PC-3 (cell line): ENCODE results near the gene DNAJC6. TPM values are rescaled to one million over a fixed set of nuclear protein-coding genes. Genes with fewer than 3 reads are reported as not detected.
"Not testable (repeated sequence)": the region's sequence is repeated elsewhere in the genome, so short reads cannot be mapped to it uniquely, and the experiment has no call there.

Experiments used
- ATAC-seq: fragments of 200-7000 bp; cut with Tn5 transposase; 2 replicates; pipeline ENCODE4 v1.9.1; 2020; ENCODE audit warnings: mild to moderate bottlenecking, moderate library complexity
- BruUV-seq: library from RNA; stranded (reverse); fragments of 400-500 nt; replicated peaks from 2 replicates; lab custom pipeline; 2021; lab: Mats Ljungman, UMichigan
- CTCF ChIA-PET: fragments of 300-600 bp; sonication (Branson Sonifier 250); formaldehyde crosslinking; loops from one replicate; lab custom pipeline; 2022; ENCODE audit warnings: antibody characterized with exemption; lab: Charles Lee
- POLR2A ChIA-PET: fragments of 300-600 bp; sonication (Branson Sonifier 250); formaldehyde crosslinking; loops from one replicate; lab custom pipeline; 2022; ENCODE audit warnings: antibody characterized with exemption; ENCODE audit not compliant: unreplicated experiment; lab: Charles Lee
- DNase-seq: peaks from one replicate; pipeline ENCODE4 v3.0.0-alpha.2; 2015
- H2AFZ ChIP-seq: fragments of 300-600 bp; sonication (generic); 2 replicates; pipeline ENCODE4 v1.6.0; 2016; ENCODE audit warnings: antibody characterized with exemption, low read length
- H3F3A ChIP-seq: fragments of 300-600 bp; sonication (generic); one replicate; pipeline ENCODE4 v1.6.0; 2017; ENCODE audit warnings: antibody characterized with exemption, low read length, control low read depth, mild to moderate bottlenecking; ENCODE audit not compliant: unreplicated experiment
- H3K27ac ChIP-seq: fragments of 300-600 bp; sonication (generic); 2 replicates; pipeline ENCODE4 v1.5.1; 2016; ENCODE audit warnings: mild to moderate bottlenecking, low read length
- H3K27me3 ChIP-seq: fragments of 300-600 bp; sonication (generic); 2 replicates; pipeline ENCODE4 v1.6.1; 2016; ENCODE audit warnings: low read length, mixed read lengths
- H3K36me3 ChIP-seq: fragments of 300-600 bp; sonication (generic); 2 replicates; pipeline ENCODE4 v1.6.1; 2016; ENCODE audit warnings: low read depth, mixed run types, low read length, mixed read lengths
- H3K4me1 ChIP-seq: fragments of 300-600 bp; sonication (generic); 2 replicates; pipeline ENCODE4 v1.5.1; 2016; ENCODE audit warnings: low read length; ENCODE audit not compliant: insufficient read depth
- H3K4me2 ChIP-seq: fragments of 300-600 bp; sonication (generic); 2 replicates; pipeline ENCODE4 v1.6.0; 2016; ENCODE audit warnings: low read length
- H3K4me3 ChIP-seq: fragments of 300-600 bp; sonication (generic); 2 replicates; pipeline ENCODE4 v1.5.1; 2016; ENCODE audit warnings: mild to moderate bottlenecking, low read length, mixed read lengths
- H3K79me2 ChIP-seq: fragments of 300-600 bp; sonication (generic); 2 replicates; pipeline ENCODE4 v1.6.1; 2017; ENCODE audit warnings: low read length, mixed read lengths
- H3K9ac ChIP-seq: fragments of 300-600 bp; sonication (generic); 2 replicates; pipeline ENCODE4 v1.6.0; 2016; ENCODE audit warnings: mild to moderate bottlenecking, low read length
- H3K9me2 ChIP-seq: fragments of 300-600 bp; sonication (generic); replicated peaks from 2 replicates; pipeline ENCODE4 v1.6.1; 2016; ENCODE audit warnings: mixed run types, low read length, mixed read lengths
- H3K9me3 ChIP-seq: fragments of 300-600 bp; sonication (generic); 2 replicates; pipeline ENCODE4 v1.6.1; 2016; ENCODE audit warnings: low read length, mixed read lengths
- H4K20me1 ChIP-seq: fragments of 300-600 bp; sonication (generic); 2 replicates; pipeline ENCODE4 v1.6.1; 2016; ENCODE audit warnings: low read length, mixed read lengths
- CTCF ChIP-seq: fragments of 300-600 bp; sonication (generic); conservative IDR thresholded peaks from 2 replicates; pipeline ENCODE4 v1.5.1; 2017; ENCODE audit warnings: antibody characterized with exemption, low read depth, mild to moderate bottlenecking, low read length
- EZH2 ChIP-seq: fragments of 300-600 bp; sonication (generic); IDR thresholded peaks from one replicate; pipeline ENCODE4 v1.6.1; 2017; ENCODE audit warnings: antibody characterized with exemption, mild to moderate bottlenecking, low read length; ENCODE audit not compliant: unreplicated experiment
- EZH2phosphoT487 ChIP-seq: fragments of 300-600 bp; sonication (generic); IDR thresholded peaks from 2 replicates; pipeline ENCODE4 v1.6.1; 2018; ENCODE audit warnings: mild to moderate bottlenecking, antibody characterized with exemption, low read length, borderline replicate concordance
- intact Hi-C: fragments of 100-400 bp; cut with micrococcal nuclease; formaldehyde crosslinking; loops from 2 replicates; pipeline ENCODE4 v1.9.0; 2023
- total RNA-seq: library from RNA; depleted of rRNA; stranded (reverse); fragments of >200 nt; gene quantifications from 2 replicates; pipeline ENCODE4 v1.2.3, GENCODE V29; 2014

Gene DNAJC6
- total RNA-seq, 1 experiment from 2014 or later: 3.0 TPM

GRCh38 chr1:65377496-65378246 lies 68.3 kb downstream of the DNAJC6 start:
- ChIA-PET CTCF (no interaction called here), POLR2A (no interaction called here)
- DNase-seq: no peak
- Histone ChIP-seq H2AFZ (no peak overlapping the region), H3K27me3 (no peaks in the 10 kb centered on the region), H3F3A (no peaks in the 10 kb centered on the region), H4K20me1 (no peaks in the 10 kb centered on the region), H3K9me2 (no peaks in the 10 kb centered on the region), H3K27ac (no peak overlapping the region), H3K79me2 (no peaks in the 10 kb centered on the region), H3K4me1 (peaks cover under 1% of the 10 kb centered on the region; the same call in 1 of the 2 replicates), H3K4me3 (no peak overlapping the region), H3K4me2 (no peak overlapping the region), H3K36me3 (no peaks in the 10 kb centered on the region), H3K9me3 (no peaks in the 10 kb centered on the region), H3K9ac (no peak overlapping the region)
- BruUV-seq: no TSS peak
- intact Hi-C loops: no loop called here
- TF ChIP-seq EZH2: no peak
- ATAC-seq: no peak

GRCh38 chr1:65378247-65378946 lies 69.1 kb downstream of the DNAJC6 start:
- DNase-seq (no peak), ATAC-seq (no peak)
- no TSS peak for BruUV-seq

GRCh38 chr1:65384426-65384825 lies 75.1 kb downstream of the DNAJC6 start:
- H3K36me3 ChIP-seq, intact Hi-C loops, ATAC-seq, H4K20me1 ChIP-seq, H3K27ac ChIP-seq, H3F3A ChIP-seq, H3K4me1 ChIP-seq, H3K4me3 ChIP-seq, H3K4me2 ChIP-seq, H3K9me2 ChIP-seq, H3K9me3 ChIP-seq, H3K9ac ChIP-seq, BruUV-seq, H2AFZ ChIP-seq, H3K79me2 ChIP-seq, CTCF ChIA-PET, POLR2A ChIA-PET, H3K27me3 ChIP-seq, DNase-seq: not testable (repeated sequence)

More at GRCh38 chr1:65378247-65378946, 69.1 kb downstream of the DNAJC6 start:
- H3K4me2 ChIP-seq: no peak overlapping the region
- no peaks in the 10 kb centered on the region for H4K20me1 ChIP-seq
- TF ChIP-seq EZH2phosphoT487: no peak
- no peak for TF ChIP-seq CTCF
- no peak for TF ChIP-seq EZH2
- no peaks in the 10 kb centered on the region for H3K9me2 ChIP-seq
- H3K4me1 ChIP-seq: no peaks in the 10 kb centered on the region
- CTCF ChIA-PET: no interaction called here
- no peaks in the 10 kb centered on the region for H3K9me3 ChIP-seq
- H2AFZ ChIP-seq: no peak overlapping the region
- POLR2A ChIA-PET: no interaction called here
- no peak overlapping the region for H3K9ac ChIP-seq
- H3K27ac ChIP-seq: no peak overlapping the region
- no peaks in the 10 kb centered on the region for H3K79me2 ChIP-seq
- no peaks in the 10 kb centered on the region for H3K36me3 ChIP-seq
- H3K4me3 ChIP-seq: no peak overlapping the region
- no peaks in the 10 kb centered on the region for H3F3A ChIP-seq
- no peaks in the 10 kb centered on the region for H3K27me3 ChIP-seq
- intact Hi-C loops: no loop called here
